ENCODE measurements around the gene LYPD6B.

DNA sequence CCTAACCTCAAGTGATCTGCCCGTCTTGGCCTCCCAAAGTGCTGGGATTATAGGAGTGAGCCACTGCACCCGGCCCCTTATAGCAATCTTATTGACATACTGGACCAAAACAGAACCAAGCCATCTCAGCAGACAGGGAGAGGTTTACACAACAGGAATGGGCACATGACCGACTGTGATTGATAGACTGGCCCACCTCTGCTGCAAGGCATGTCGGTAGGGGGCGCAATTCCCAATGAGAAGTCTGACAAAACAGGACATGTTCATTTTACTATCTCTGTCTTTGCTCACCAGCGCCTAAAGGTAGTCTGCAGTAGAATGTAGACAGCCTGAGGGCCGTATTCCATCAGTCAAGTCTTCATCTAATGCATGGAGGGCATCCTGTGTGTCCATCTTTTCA, 2.0 kb downstream of the LYPD6B start:
- TF ChIP-seq POLR2A (IDR thresholded peaks at IDR 0.05) (no peak), POLR2AphosphoS5 (IDR thresholded peaks at IDR 0.05; ENCODE audit: insufficient read depth in 1 of 2, low read depth in 1 of 2) (no peak)
- TF ChIP-seq, protein P1, sequence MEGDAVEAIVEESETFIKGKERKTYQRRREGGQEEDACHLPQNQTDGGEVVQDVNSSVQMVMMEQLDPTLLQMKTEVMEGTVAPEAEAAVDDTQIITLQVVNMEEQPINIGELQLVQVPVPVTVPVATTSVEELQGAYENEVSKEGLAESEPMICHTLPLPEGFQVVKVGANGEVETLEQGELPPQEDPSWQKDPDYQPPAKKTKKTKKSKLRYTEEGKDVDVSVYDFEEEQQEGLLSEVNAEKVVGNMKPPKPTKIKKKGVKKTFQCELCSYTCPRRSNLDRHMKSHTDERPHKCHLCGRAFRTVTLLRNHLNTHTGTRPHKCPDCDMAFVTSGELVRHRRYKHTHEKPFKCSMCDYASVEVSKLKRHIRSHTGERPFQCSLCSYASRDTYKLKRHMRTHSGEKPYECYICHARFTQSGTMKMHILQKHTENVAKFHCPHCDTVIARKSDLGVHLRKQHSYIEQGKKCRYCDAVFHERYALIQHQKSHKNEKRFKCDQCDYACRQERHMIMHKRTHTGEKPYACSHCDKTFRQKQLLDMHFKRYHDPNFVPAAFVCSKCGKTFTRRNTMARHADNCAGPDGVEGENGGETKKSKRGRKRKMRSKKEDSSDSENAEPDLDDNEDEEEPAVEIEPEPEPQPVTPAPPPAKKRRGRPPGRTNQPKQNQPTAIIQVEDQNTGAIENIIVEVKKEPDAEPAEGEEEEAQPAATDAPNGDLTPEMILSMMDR (IDR thresholded peaks at IDR 0.05), result peak in 1 of 3 experiments; percentile 12

Data from vagina (tissue), 2 donors.